Neural progenitor cell (in vitro differentiated cells): ENCODE results near the gene TPD52L1.

ENCODE experiments used
- EZH2 ChIP-seq: fragments of 200-600 bp; sonication (generic); IDR thresholded peaks from 2 replicates; pipeline ENCODE4 v1.6.1; 2017; ENCODE audit warnings: antibody characterized with exemption, mild to moderate bottlenecking, moderate library complexity
- TF ChIP-seq, protein P1 (sequence below): fragments of 200-600 bp; sonication (generic); IDR thresholded peaks from 2 replicates; pipeline ENCODE4 v1.5.1; 2017; ENCODE audit warnings: antibody characterized with exemption, mild to moderate bottlenecking

DNA sequence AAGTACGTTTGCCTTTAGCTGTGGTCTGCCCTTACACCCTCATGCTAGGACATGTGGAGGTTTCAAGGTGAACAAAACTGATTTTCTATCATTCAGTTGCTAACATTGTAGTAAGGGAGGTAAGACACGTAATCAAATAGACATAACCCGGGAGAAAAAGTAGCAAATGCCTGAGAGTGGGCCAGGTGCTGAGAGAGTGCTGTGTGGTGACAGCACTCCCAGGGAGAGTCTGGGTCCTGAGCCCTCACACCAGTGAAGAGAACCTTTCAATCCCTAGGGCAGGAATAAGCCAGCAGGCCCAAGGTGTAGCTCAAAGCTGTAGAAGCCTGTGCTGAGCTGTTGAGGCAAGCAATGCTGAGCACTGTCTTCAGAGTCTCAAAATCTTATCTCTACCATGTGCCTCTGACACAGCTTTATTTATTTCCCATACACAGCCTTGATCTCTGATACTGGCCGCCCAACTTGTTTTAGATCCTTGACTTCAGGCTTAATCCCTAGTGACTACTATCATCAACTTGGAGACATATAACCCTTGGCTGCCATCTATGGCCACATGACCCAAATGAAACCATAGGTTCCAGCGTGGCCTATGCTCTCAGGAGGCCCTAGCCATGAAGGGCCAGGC, 55.2 kb downstream of the TPD52L1 start:
- TF ChIP-seq, protein P1, sequence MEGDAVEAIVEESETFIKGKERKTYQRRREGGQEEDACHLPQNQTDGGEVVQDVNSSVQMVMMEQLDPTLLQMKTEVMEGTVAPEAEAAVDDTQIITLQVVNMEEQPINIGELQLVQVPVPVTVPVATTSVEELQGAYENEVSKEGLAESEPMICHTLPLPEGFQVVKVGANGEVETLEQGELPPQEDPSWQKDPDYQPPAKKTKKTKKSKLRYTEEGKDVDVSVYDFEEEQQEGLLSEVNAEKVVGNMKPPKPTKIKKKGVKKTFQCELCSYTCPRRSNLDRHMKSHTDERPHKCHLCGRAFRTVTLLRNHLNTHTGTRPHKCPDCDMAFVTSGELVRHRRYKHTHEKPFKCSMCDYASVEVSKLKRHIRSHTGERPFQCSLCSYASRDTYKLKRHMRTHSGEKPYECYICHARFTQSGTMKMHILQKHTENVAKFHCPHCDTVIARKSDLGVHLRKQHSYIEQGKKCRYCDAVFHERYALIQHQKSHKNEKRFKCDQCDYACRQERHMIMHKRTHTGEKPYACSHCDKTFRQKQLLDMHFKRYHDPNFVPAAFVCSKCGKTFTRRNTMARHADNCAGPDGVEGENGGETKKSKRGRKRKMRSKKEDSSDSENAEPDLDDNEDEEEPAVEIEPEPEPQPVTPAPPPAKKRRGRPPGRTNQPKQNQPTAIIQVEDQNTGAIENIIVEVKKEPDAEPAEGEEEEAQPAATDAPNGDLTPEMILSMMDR, result no peak
- TF ChIP-seq EZH2, result no peak
